ENCODE results near the gene MRTFB. TPM values are rescaled to one million over a fixed set of nuclear protein-coding genes. Genes with fewer than 3 reads are reported as not detected.

The MRTFB gene
- total and polyA plus RNA-seq, 8 donors, result 4.3 to 81.6 (median 22.4) TPM

DNA sequence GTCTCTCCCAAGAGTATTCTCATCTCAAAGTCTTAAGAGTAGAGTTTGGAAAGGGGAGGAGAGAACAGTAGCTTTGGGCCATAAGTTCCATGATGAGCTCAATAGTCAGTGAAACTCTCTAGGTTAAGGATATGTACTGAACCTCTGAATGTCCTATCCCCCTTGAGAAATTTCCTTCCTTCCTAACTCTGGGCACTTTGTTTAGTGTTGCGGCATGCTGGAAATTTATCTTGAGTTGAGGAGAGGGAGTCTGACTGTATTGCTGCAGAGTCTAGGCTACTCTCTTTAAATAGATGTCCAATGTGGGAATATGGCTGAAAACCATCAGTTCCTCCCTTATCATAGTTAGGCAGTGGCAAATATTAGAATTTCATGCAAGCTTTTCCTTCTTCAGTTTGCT lies 16.1 kb downstream of the MRTFB start:
- TF ChIP-seq POLR2AphosphoS5 (IDR thresholded peaks at IDR 0.05) (no peak), POLR2A (IDR thresholded peaks at IDR 0.05) (no peak), EP300 (IDR thresholded peaks at IDR 0.05) (no peak)
- TF ChIP-seq, protein P1, sequence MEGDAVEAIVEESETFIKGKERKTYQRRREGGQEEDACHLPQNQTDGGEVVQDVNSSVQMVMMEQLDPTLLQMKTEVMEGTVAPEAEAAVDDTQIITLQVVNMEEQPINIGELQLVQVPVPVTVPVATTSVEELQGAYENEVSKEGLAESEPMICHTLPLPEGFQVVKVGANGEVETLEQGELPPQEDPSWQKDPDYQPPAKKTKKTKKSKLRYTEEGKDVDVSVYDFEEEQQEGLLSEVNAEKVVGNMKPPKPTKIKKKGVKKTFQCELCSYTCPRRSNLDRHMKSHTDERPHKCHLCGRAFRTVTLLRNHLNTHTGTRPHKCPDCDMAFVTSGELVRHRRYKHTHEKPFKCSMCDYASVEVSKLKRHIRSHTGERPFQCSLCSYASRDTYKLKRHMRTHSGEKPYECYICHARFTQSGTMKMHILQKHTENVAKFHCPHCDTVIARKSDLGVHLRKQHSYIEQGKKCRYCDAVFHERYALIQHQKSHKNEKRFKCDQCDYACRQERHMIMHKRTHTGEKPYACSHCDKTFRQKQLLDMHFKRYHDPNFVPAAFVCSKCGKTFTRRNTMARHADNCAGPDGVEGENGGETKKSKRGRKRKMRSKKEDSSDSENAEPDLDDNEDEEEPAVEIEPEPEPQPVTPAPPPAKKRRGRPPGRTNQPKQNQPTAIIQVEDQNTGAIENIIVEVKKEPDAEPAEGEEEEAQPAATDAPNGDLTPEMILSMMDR (IDR thresholded peaks at IDR 0.05), result no peak
- Histone ChIP-seq H3K4me1 (peaks cover 30 to 76% (median 61%) of the 10 kb centered on the region in 4 donors), H3K36me3 (peaks cover 0 to 3% (median 0%) of the 10 kb centered on the region in 4 donors), H3K4me3 (no peak overlapping the region), H3K27me3 (no peaks in the 10 kb centered on the region), H3K27ac (peak overlapping the region in 4 of 5 donors; percentile 8 to 72 (median 32)), H3K9me3 (no peaks in the 10 kb centered on the region)
- 69 to 93% (median 72%) methylated on average over 1 of the region's 1 CpG for whole genome bisulfite sequencing, 5 donors
- no peak for DNase-seq
- intact Hi-C loops (cut with DNase I; ENCODE audit: low total_unique reads), result no loop called here

DNA sequence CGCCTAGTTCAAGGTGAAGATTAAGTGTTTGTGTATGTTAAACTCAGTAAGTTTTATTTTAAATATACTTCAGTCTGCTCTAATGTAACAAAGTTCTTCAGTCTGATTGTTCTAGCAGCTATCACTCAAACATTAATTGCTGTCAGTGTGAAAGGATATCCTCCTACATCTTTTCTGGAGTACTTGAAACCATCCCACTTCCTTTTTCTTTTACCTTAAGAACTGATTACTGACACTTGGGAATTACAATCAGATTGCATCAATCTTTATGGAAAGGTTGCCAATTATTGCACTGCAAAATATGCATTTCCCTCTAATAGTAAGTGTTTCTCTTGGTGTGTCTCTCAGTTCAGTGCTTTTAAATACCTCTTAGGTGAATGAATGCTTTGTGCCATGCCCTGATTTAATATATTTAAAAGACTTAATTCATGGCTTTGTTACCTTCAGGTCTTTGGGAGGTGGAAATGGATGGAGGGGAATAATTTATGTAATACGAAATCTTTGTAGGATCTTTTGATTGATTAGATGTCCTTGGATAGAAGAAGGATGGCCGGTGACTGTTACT lies 16.6 kb downstream of the MRTFB start:
- Histone ChIP-seq H3K36me3 (peaks cover 0 to 3% (median 0%) of the 10 kb centered on the region in 4 donors), H3K4me1 (peaks cover 30 to 80% (median 64%) of the 10 kb centered on the region in 4 donors), H3K9me3 (no peaks in the 10 kb centered on the region), H3K27ac (peak overlapping the region in 4 of 5 donors; percentile 16 to 74 (median 58)), H3K4me3 (no peak overlapping the region), H3K27me3 (no peaks in the 10 kb centered on the region)
- WGBS, 5 donors, result 58 to 68% (median 63%) methylated on average over 3 of the region's 3 CpGs
- TF ChIP-seq POLR2A (IDR thresholded peaks at IDR 0.05), result no peak
- no peak for TF ChIP-seq EP300 (IDR thresholded peaks at IDR 0.05)
- no peak for TF ChIP-seq POLR2AphosphoS5 (IDR thresholded peaks at IDR 0.05)
- TF ChIP-seq, protein P1 (IDR thresholded peaks at IDR 0.05), result no peak
- intact Hi-C loops (cut with DNase I; ENCODE audit: low total_unique reads), result no loop called here
- DNase-seq, result no peak

DNA sequence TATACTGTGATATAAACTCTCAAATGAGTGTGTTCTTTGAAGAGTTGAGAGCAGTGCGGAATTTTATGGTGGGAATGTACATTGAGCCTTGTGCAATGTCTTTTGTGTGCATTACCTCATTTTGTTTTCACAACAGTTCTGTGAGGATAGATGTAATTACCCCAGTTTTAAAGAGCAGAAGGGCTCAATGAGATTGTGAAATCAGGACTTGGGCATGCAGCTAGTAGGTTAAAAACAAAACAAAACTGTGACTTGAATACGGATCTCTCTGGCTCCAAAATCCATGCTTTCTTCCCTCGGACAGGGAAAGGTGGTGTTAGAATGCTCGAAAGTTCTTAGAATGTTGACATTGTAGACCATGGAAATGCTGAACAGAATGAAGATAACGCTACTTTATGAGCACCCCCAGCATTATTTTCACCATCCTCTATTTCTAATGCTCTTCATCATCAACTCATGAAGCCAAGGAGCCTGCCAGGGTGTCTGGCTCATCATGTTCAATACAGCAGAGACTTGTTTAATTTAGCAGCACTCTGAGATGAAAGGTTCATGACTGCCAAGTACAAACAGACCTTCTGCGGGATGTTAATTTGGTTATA lies 17.1 kb downstream of the MRTFB start:
- no peak overlapping the region for H3K4me3 ChIP-seq
- H3K4me1 ChIP-seq, result peaks cover 30 to 86% (median 70%) of the 10 kb centered on the region in 4 donors
- H3K36me3 ChIP-seq, result peaks cover 0 to 3% (median 0%) of the 10 kb centered on the region in 4 donors
- DNase-seq, result peak in 1 of 2 donors; percentile 36
- no peaks in the 10 kb centered on the region for H3K27me3 ChIP-seq
- H3K27ac ChIP-seq, result peak overlapping the region in 4 of 5 donors; percentile 16 to 74 (median 58)
- TF ChIP-seq EP300 (IDR thresholded peaks at IDR 0.05) (no peak), POLR2AphosphoS5 (IDR thresholded peaks at IDR 0.05) (no peak), POLR2A (IDR thresholded peaks at IDR 0.05) (no peak)
- TF ChIP-seq, protein P1 (IDR thresholded peaks at IDR 0.05), result no peak
- intact Hi-C loops (cut with DNase I; ENCODE audit: low total_unique reads), result no loop called here
- H3K9me3 ChIP-seq, result no peaks in the 10 kb centered on the region
- 50 to 68% (median 60%) methylated on average over 6 of the region's 6 CpGs for WGBS, 5 donors

DNA sequence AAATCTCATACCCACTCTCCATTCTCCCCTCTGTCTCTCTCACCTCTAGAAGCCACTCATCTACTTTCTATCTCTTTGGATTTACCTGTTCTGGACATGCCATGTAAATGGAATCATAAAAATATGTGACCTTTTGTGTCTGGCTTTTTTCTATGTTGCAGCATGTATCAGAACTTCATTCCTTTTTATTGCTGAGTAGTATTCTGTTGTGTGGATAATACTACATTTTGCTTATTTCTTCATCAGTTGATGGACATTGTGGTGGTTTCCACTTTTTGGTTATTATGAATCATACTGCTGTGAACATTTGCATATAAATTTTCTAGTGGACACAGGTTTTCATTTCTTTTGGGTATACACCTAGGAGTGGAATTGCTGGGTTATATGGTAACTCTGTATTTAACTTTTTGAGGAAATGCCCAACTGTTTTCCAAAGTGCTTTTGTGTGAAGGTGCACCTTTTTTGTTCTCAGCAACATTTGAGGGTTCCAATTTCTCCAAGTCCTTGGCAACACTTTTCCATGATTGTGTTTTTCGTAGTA lies 18.2 kb downstream of the MRTFB start:
- intact Hi-C loops (cut with DNase I; ENCODE audit: low total_unique reads), result no loop called here
- Histone ChIP-seq H3K9me3 (no peaks in the 10 kb centered on the region), H3K27ac (peak overlapping the region in 3 of 5 donors; percentile 45 to 74 (median 72)), H3K4me1 (peaks cover 30 to 97% (median 76%) of the 10 kb centered on the region in 4 donors), H3K36me3 (no peaks in the 10 kb centered on the region), H3K4me3 (no peak overlapping the region), H3K27me3 (no peaks in the 10 kb centered on the region)
- WGBS, 5 donors, result 93 to 100% (median 98%) methylated on average over 1 of the region's 1 CpG
- TF ChIP-seq, protein P1 (IDR thresholded peaks at IDR 0.05), result no peak
- TF ChIP-seq POLR2AphosphoS5 (IDR thresholded peaks at IDR 0.05), result no peak
- no peak for TF ChIP-seq EP300 (IDR thresholded peaks at IDR 0.05)
- TF ChIP-seq POLR2A (IDR thresholded peaks at IDR 0.05), result no peak
- DNase-seq, result no peak

Data from stomach (tissue), 9 donors.